HUES48 (cell line): Measurements from ENCODE around the gene PLXNA2.

Source experiments
- H3K27ac ChIP-seq: one replicate; pipeline ENCODE4 v1.7.0; 2013; ENCODE audit warnings: low read depth, low read length, inconsistent platforms
- H3K27me3 ChIP-seq: 2 replicates; pipeline ENCODE4 v1.6.1; 2013; ENCODE audit warnings: mild to moderate bottlenecking, low read length; ENCODE audit not compliant: control insufficient read depth, insufficient read depth
- H3K36me3 ChIP-seq: 2 replicates; pipeline ENCODE4 v1.6.1; 2013; ENCODE audit warnings: low read length; ENCODE audit not compliant: control insufficient read depth, insufficient read depth
- H3K4me1 ChIP-seq: 2 replicates; pipeline ENCODE4 v1.6.1; 2013; ENCODE audit warnings: mild to moderate bottlenecking, low read length; ENCODE audit not compliant: control insufficient read depth, insufficient read depth
- H3K4me3 ChIP-seq: 2 replicates; pipeline ENCODE4 v1.5.1; 2013; ENCODE audit warnings: mild to moderate bottlenecking, low read depth, low read length
- H3K9ac ChIP-seq: 2 replicates; pipeline ENCODE4 v1.6.1; 2013; ENCODE audit warnings: mild to moderate bottlenecking, low read depth, low read length, moderate library complexity
- H3K9me3 ChIP-seq: 2 replicates; pipeline ENCODE4 v1.6.1; 2013; ENCODE audit warnings: low read length; ENCODE audit not compliant: control insufficient read depth, insufficient read depth

PLXNA2 gene

DNA sequence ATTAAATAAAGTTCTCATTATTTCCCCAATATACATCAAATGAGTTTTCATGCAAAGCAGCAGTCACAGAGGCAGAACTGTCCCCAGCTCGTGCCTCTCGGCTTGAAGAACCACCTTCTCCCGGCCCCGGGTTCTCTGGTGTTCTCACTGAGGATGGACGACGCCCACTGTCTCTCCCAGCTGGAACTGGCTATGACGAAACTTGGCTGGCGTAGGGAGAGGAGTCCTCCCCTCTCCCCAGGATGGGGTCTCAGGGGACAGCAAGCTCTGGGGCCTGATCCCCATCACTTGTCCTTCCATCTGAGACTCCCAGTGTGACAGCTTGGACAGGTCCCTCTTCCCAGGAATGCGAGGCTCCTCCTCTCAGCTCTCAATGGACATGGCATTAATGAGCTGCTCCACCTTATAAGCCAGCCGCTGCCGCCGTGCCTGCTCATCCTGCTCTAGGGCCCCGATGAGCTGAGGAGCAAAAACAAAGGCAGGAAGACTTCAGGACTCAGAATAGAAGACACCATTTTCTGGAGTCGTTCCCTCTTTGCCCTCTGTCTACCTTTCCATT, 217.2 kb downstream of the PLXNA2 start:
- Histone ChIP-seq H3K4me1 (no peaks in the 10 kb centered on the region), H3K27ac (no peak overlapping the region), H3K4me3 (no peak overlapping the region), H3K27me3 (no peaks in the 10 kb centered on the region), H3K9me3 (no peaks in the 10 kb centered on the region), H3K9ac (no peak overlapping the region), H3K36me3 (no peaks in the 10 kb centered on the region)

DNA sequence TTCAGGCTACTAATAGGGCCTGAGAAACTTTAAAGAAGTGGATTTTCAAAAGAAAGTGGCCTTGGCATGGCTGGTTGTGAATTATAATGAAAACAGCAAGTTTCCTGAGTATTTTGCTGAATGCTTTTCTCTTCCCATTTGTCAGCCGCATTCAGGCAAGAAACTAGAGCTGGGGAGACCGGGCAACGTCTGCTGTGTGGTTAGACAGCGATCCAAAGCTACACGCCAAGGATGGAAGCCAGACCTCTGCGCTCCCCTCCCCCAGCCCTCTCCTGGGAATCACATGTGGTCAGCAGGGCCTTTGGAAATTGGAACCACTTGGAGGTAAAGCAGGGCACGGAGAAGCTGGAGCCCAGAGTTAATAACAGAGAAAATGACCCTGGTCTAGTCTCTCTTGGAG, 219.2 kb downstream of the PLXNA2 start:
- Histone ChIP-seq H3K27me3 (no peaks in the 10 kb centered on the region), H3K36me3 (no peaks in the 10 kb centered on the region), H3K9ac (no peak overlapping the region)

DNA sequence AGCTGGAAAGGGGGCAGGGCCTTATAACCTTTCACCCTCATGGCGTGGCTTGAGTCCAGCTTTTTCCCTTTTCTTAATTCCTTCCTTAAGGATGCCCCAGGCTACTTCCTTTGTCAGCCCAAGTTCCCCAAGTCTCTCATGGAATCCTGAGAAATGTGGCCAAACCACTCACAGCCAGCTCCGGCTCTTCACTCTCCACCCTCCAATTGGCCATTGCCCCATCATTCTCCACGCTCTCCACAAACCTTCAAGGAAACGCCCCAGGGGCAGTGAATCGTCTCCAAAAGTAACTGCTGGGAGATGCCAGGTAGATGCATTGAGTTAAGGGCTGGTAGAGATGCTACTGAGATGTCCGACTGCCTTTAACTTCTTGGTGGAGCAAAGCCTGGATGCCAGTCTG, 219.8 kb downstream of the PLXNA2 start:
- H3K9me3 ChIP-seq = no peaks in the 10 kb centered on the region
- H3K4me3 ChIP-seq = no peak overlapping the region
- H3K4me1 ChIP-seq = no peaks in the 10 kb centered on the region
- H3K9ac ChIP-seq = no peak overlapping the region
- H3K36me3 ChIP-seq = no peaks in the 10 kb centered on the region
- no peaks in the 10 kb centered on the region for H3K27me3 ChIP-seq
- no peak overlapping the region for H3K27ac ChIP-seq

More for the DNA sequence above, 219.2 kb downstream of the PLXNA2 start:
- no peak overlapping the region for H3K4me3 ChIP-seq
- no peak overlapping the region for H3K27ac ChIP-seq
- H3K9me3 ChIP-seq = no peaks in the 10 kb centered on the region
- H3K4me1 ChIP-seq = no peaks in the 10 kb centered on the region

DNA sequence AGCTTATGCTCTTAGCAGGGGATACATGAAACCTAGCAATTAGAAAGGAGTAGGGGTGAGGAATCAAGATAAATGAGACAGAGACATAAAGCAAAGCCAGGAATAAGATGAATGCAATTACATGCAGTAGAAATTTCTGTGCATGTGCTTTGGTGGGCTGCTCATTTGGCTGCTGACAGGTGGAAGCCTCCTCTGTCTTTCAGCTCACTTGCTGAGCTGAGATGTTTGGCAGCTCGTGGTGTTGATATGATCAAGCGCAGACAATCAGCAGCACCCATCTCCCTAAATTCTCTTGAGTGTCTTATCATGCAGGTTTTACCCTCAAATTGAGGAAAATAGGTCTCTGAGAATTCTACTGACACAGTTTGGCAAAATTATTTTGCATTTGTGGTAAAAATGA, 224.9 kb downstream of the PLXNA2 start:
- H3K27ac ChIP-seq = no peak overlapping the region
- no peak overlapping the region for H3K4me3 ChIP-seq
- no peaks in the 10 kb centered on the region for H3K4me1 ChIP-seq
- no peaks in the 10 kb centered on the region for H3K9me3 ChIP-seq
- H3K9ac ChIP-seq = no peak overlapping the region
- no peaks in the 10 kb centered on the region for H3K27me3 ChIP-seq
- no peaks in the 10 kb centered on the region for H3K36me3 ChIP-seq

DNA sequence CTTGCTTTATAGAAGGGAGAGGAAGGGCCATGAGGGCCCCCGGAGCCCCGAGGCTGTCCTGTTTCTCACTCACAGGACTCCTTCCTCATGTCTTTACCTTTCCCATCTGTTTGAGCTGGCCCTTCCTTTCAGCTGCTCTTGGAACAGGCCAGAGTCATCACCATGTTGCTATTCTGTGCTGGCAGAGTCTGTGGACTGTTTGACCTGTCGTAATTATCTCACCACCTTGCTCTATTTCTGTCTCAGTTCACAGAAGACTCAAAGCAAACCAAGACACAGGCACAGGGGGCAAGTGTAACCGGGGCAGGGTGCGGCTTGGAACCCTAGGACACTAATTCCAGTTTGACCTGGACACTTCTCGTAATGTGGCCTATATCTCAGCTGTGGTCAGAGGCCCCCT, 228.9 kb downstream of the PLXNA2 start:
- H3K4me3 ChIP-seq = no peak overlapping the region
- H3K9me3 ChIP-seq = no peaks in the 10 kb centered on the region
- no peaks in the 10 kb centered on the region for H3K4me1 ChIP-seq
- H3K36me3 ChIP-seq = no peaks in the 10 kb centered on the region
- no peaks in the 10 kb centered on the region for H3K27me3 ChIP-seq
- H3K9ac ChIP-seq = no peak overlapping the region
- H3K27ac ChIP-seq = no peak overlapping the region

DNA sequence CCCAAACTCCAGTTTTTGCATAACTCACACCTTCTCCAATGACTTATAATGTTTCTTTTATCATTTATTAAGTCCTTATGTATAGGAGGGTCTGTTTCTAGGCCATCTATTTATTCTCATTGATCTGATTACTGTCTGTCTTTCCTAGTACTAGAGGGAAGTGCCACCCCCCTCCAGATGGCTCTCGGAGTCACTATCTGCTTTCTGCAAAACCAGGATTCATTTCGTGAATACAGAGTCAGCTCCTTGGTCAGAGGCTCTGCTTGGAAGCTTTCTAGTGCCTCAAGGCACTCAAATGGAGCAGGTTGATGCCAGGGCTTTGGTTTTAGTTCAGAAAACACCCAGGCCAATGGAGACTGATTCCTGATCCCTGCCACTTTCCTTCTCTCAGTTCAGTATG, 231.0 kb downstream of the PLXNA2 start:
- H3K36me3 ChIP-seq = no peaks in the 10 kb centered on the region
- no peaks in the 10 kb centered on the region for H3K4me1 ChIP-seq
- H3K27me3 ChIP-seq = no peaks in the 10 kb centered on the region
- H3K27ac ChIP-seq = no peak overlapping the region
- no peak overlapping the region for H3K9ac ChIP-seq
- no peak overlapping the region for H3K4me3 ChIP-seq
- H3K9me3 ChIP-seq = no peaks in the 10 kb centered on the region

DNA sequence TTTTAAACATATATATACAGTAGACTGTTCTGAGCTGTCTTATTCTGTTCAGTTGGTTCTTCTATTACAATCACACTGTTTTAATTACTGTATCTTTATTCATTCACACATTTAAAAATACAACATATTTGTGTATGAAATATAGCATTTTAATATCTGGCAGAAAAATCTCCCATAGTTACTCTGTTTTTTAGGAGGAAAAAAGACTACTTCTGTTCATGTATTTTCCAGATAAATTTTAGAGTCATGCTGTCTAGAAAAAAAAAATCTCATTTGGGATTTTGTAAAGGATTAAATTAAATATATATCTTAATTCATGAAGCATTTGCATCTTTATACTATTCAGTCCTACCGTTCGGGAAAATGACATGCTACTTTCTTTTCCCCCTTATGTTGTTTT, 231.5 kb downstream of the PLXNA2 start:
- Histone ChIP-seq H3K4me3 (no peak overlapping the region), H3K4me1 (no peaks in the 10 kb centered on the region), H3K9ac (no peak overlapping the region), H3K27ac (no peak overlapping the region), H3K9me3 (no peaks in the 10 kb centered on the region), H3K27me3 (no peaks in the 10 kb centered on the region), H3K36me3 (no peaks in the 10 kb centered on the region)

DNA sequence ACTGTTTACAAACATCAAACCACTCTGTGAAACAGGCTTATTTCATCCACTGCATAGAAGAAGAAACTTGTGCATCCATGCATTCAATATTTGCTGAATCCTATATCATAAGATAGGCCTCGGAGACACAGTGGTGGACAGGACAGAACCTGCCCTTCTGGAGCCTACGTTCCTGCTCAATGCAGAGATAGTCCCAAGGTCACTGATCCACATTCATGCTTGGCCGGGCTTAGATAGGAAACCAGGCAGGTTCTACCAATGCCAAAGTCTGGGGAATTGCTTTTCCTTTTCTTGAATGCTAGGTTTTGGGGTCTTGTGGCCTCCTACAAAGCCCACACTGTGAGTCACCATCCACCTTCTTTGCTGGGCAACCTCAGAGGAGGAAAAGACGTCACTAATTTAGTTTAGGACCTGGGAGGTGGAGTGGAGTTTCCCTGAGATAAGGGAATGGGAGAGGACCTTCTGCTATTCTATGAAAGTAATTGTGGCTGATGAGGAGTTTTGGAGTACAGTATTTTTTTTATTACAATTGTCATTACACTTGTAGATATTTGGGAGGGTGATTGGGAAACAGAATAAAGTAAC, 233.6 kb downstream of the PLXNA2 start:
- Histone ChIP-seq H3K27me3 (no peaks in the 10 kb centered on the region), H3K4me1 (no peaks in the 10 kb centered on the region), H3K9me3 (no peaks in the 10 kb centered on the region), H3K27ac (no peak overlapping the region), H3K9ac (no peak overlapping the region), H3K4me3 (no peak overlapping the region), H3K36me3 (no peaks in the 10 kb centered on the region)

DNA sequence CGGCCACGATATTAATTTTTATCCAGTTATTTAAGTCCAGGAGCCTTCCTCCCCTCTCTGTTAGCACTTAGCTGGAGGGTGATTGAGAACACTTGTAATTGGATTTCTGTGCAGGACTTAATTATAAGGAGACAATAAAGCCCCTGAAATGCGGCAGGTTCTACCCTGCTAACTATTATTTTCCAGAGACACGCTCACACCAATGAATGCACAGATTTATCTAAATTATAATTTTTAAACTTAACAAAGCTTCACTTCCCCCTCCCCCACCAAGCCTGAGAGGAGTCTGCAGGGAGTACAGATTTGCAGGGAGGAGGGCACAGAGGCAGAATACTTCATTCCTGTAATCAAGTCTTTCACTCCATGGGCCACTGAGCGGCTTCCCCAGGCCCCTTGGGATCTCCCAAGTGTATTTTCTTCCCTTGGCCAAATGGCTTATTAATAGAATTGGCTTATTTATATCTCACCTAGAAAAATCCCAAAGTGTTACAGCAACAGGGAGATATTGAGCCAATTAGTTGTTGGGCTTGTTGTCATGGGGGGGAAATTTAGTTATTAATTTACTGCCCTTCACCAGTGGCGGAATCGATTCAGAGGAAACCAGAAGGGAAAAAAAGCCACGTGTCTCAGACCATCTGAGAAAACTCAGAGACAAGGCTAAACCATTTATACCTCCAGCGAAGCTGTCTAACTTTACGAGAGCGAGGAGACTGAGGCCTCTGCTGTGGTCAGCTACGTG, 234.3 kb downstream of the PLXNA2 start:
- no peaks in the 10 kb centered on the region for H3K27me3 ChIP-seq
- no peaks in the 10 kb centered on the region for H3K4me1 ChIP-seq
- no peaks in the 10 kb centered on the region for H3K9me3 ChIP-seq
- H3K4me3 ChIP-seq = no peak overlapping the region
- H3K27ac ChIP-seq = no peak overlapping the region
- no peaks in the 10 kb centered on the region for H3K36me3 ChIP-seq
- H3K9ac ChIP-seq = no peak overlapping the region

DNA sequence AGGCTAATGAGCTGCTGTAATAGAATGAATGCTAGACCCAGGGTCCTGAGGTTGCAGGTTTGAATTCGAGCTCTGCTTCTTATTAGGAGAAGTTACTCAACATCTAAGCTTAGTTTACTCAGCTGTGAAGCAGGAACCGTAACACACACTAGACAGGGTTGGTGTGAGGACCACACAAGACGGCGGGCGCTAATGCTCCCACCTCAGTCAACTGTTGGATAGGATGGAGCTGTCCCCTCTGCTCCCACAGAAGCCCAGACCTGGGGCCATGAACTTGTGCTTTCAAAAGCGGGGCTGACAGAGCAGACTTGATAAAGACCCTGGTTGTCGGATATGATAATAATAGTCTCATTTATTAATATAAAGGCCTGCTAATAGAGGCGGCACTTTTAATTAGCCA, 234.9 kb downstream of the PLXNA2 start:
- no peaks in the 10 kb centered on the region for H3K4me1 ChIP-seq
- H3K4me3 ChIP-seq = no peak overlapping the region
- H3K36me3 ChIP-seq = no peaks in the 10 kb centered on the region
- H3K27me3 ChIP-seq = no peaks in the 10 kb centered on the region
- no peaks in the 10 kb centered on the region for H3K9me3 ChIP-seq
- H3K27ac ChIP-seq = no peak overlapping the region
- H3K9ac ChIP-seq = no peak overlapping the region

DNA sequence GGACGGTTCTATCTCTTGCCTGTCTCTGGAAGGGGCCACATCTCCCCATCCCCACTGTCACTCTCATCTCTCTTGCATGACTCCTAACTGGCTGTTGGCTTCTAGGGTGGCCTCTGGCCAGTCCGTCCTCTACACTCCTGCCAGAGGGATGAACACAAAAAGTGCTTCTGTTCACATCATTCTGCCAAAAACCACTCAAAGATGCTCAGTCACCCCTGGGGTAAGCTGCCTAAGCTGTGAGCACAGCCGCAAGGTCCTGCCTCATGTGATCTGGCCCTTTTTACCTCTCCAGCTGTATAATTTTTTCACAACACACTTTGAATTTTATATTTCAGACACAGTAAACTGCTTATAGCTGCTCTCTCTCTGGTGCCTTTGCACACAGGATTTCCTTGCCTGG, 235.7 kb downstream of the PLXNA2 start:
- Histone ChIP-seq H3K9ac (no peak overlapping the region), H3K27me3 (no peaks in the 10 kb centered on the region), H3K27ac (no peak overlapping the region), H3K4me3 (no peak overlapping the region), H3K4me1 (no peaks in the 10 kb centered on the region), H3K36me3 (no peaks in the 10 kb centered on the region), H3K9me3 (no peaks in the 10 kb centered on the region)
